ENCODE measurements around the gene KRTAP5-1. TPM values are rescaled to one million over a fixed set of nuclear protein-coding genes. Genes with fewer than 3 reads are reported as not detected.

Gene KRTAP5-1
- total RNA-seq, 4 donors from 2014 or later = not detected

- DNase-seq = peak in 1 of 3 donors; percentile 73
- no peak for TF ChIP-seq CTCF (IDR thresholded peaks at IDR 0.05)
- TF ChIP-seq POLR2A (IDR thresholded peaks at IDR 0.05) = no peak
- Histone ChIP-seq H3K27ac (peak overlapping the region in 2 of 4 donors; percentile 84 to 91), H3K27me3 (no peaks in the 10 kb centered on the region), H3K9me3 (no peaks in the 10 kb centered on the region), H3K4me3 (no peak overlapping the region), H3K36me3 (peaks cover 0 to 28% (median 0%) of the 10 kb centered on the region in 3 donors), H3K4me1 (peaks cover 0 to 69% (median 8%) of the 10 kb centered on the region in 4 donors)
Measured at GRCh38 chr11:1561266-1561665, 23.8 kb downstream of the KRTAP5-1 start.

- H3K27me3 ChIP-seq = no peaks in the 10 kb centered on the region
- DNase-seq = no peak
- H3K4me3 ChIP-seq = no peak overlapping the region
- peaks cover 0 to 28% (median 0%) of the 10 kb centered on the region in 3 donors for H3K36me3 ChIP-seq
- peaks cover 0 to 67% (median 8%) of the 10 kb centered on the region in 4 donors for H3K4me1 ChIP-seq
- peak overlapping the region in 3 of 4 donors; percentile 71 to 91 (median 84) for H3K27ac ChIP-seq
- TF ChIP-seq POLR2A (IDR thresholded peaks at IDR 0.05) = no peak
- no peaks in the 10 kb centered on the region for H3K9me3 ChIP-seq
Measured at GRCh38 chr11:1560649-1561251, 24.3 kb downstream of the KRTAP5-1 start.

GRCh38 chr11:1560002-1560648 lies 25.0 kb downstream of the KRTAP5-1 start:
- Histone ChIP-seq H3K4me1 (peaks cover 0 to 64% (median 8%) of the 10 kb centered on the region in 4 donors), H3K4me3 (no peak overlapping the region), H3K36me3 (peaks cover 0 to 28% (median 0%) of the 10 kb centered on the region in 3 donors), H3K27me3 (no peaks in the 10 kb centered on the region), H3K27ac (peak overlapping the region in 3 of 4 donors; percentile 71 to 91 (median 84)), H3K9me3 (no peaks in the 10 kb centered on the region)
- TF ChIP-seq POLR2A (IDR thresholded peaks at IDR 0.05) (no peak), CTCF (IDR thresholded peaks at IDR 0.05) (no peak)
- peak in 1 of 3 donors; percentile 45 for DNase-seq

GRCh38 chr11:1559111-1559951 lies 25.8 kb downstream of the KRTAP5-1 start:
- peak overlapping the region in 2 of 4 donors; percentile 24 to 28 for H3K4me3 ChIP-seq
- peaks cover 0 to 64% (median 8%) of the 10 kb centered on the region in 4 donors for H3K4me1 ChIP-seq
- H3K36me3 ChIP-seq = peaks cover 0 to 28% (median 0%) of the 10 kb centered on the region in 3 donors

GRCh38 chr11:1558775-1559110 lies 26.3 kb downstream of the KRTAP5-1 start:
- Histone ChIP-seq H3K4me3 (peak overlapping the region in 2 of 4 donors; percentile 24 to 28), H3K27me3 (no peaks in the 10 kb centered on the region), H3K36me3 (peaks cover 0 to 23% (median 0%) of the 10 kb centered on the region in 3 donors), H3K9me3 (no peaks in the 10 kb centered on the region), H3K4me1 (peaks cover 0 to 58% (median 8%) of the 10 kb centered on the region in 4 donors), H3K27ac (peak overlapping the region in 3 of 4 donors; percentile 71 to 91 (median 84))
- TF ChIP-seq CTCF (IDR thresholded peaks at IDR 0.05) (no peak), POLR2A (IDR thresholded peaks at IDR 0.05) (no peak)
- DNase-seq = no peak

More at GRCh38 chr11:1559111-1559951, 25.8 kb downstream of the KRTAP5-1 start:
- Histone ChIP-seq H3K9me3 (no peaks in the 10 kb centered on the region), H3K27me3 (no peaks in the 10 kb centered on the region), H3K27ac (peak overlapping the region in 3 of 4 donors; percentile 71 to 91 (median 84))
- TF ChIP-seq POLR2A (IDR thresholded peaks at IDR 0.05) = peak in 1 of 2 donors; percentile 84
- TF ChIP-seq CTCF (IDR thresholded peaks at IDR 0.05) = peak in 2 of 6 experiments; percentile 4 to 7
- peak; percentile 55 to 94 (median 92) for DNase-seq

All from Peyer's patch (tissue), 4 donors.